CD14-positive monocyte (primary cell): ENCODE results near the gene IQCN. TPM values are rescaled to one million over a fixed set of nuclear protein-coding genes. Genes with fewer than 3 reads are reported as not detected.

Experiments used
- DNase-seq, 3 donors: peaks; one replicate each; pipeline ENCODE4 v3.0.0-alpha.2; 2011 to 2022
- H2AFZ ChIP-seq: 2 replicates; pipeline ENCODE4 v1.6.0; 2012; ENCODE audit warnings: mild to moderate bottlenecking, low read depth, low read length, inconsistent platforms; ENCODE audit not compliant: insufficient read depth, poor library complexity, severe bottlenecking
- H3K27ac ChIP-seq, 2 donors: 1 replicate in 1 of 2; 2 replicates in 1 of 2; pipeline ENCODE4 v1.5.1; 2012 to 2013; ENCODE audit warnings: low read length in 2 of 2, control low read depth in 1 of 2, inconsistent platforms in 1 of 2, low read depth in 1 of 2, mild to moderate bottlenecking in 1 of 2
- H3K27me3 ChIP-seq, 2 donors: one replicate each; pipeline versions ENCODE4 v1.6.0 to v1.6.1; 2011 to 2013; ENCODE audit warnings: low read length in 2 of 2; ENCODE audit not compliant: control insufficient read depth in 2 of 2, insufficient read depth in 2 of 2
- H3K36me3 ChIP-seq, 2 donors: replicated peaks in 1 of 2; 1 replicate in 1 of 2; 2 replicates in 1 of 2; pipeline versions ENCODE4 v1.5.1 to v1.6.1; 2012 to 2013; ENCODE audit warnings: low read length in 2 of 2, control low read depth in 1 of 2, inconsistent platforms in 1 of 2, mild to moderate bottlenecking in 1 of 2; ENCODE audit not compliant: insufficient read depth in 2 of 2, control insufficient read depth in 1 of 2
- H3K4me1 ChIP-seq, 2 donors: 1 replicate in 1 of 2; 2 replicates in 1 of 2; pipeline versions ENCODE4 v1.5.1 to v1.6.1; 2012 to 2013; ENCODE audit warnings: low read length in 2 of 2, control low read depth in 1 of 2, inconsistent platforms in 1 of 2, mild to moderate bottlenecking in 1 of 2, moderate library complexity in 1 of 2; ENCODE audit not compliant: insufficient read depth in 2 of 2, control insufficient read depth in 1 of 2
- H3K4me2 ChIP-seq: replicated peaks from 2 replicates; pipeline ENCODE3; 2012; ENCODE audit warnings: low read length, moderate library complexity, mild to moderate bottlenecking; ENCODE audit not compliant: poor library complexity, severe bottlenecking; ENCODE audit errors: extremely low read depth
- H3K4me3 ChIP-seq, 3 experiments: fragments of 200-600 bp in 1 of 3; sonication (generic) in 1 of 3; replicated peaks in 1 of 3; 1 replicate in 2 of 3; 2 replicates in 1 of 3; pipeline ENCODE4 v1.5.1; 2011 to 2013; ENCODE audit warnings: low read length in 3 of 3, mild to moderate bottlenecking in 3 of 3, control low read depth in 2 of 3, low read depth in 2 of 3, inconsistent platforms in 1 of 3, moderate library complexity in 1 of 3
- H3K79me2 ChIP-seq: 2 replicates; pipeline ENCODE4 v1.6.0; 2012; ENCODE audit warnings: mild to moderate bottlenecking, control low read depth, inconsistent platforms, low read length, moderate library complexity; ENCODE audit not compliant: insufficient read depth
- H3K9ac ChIP-seq: 2 replicates; pipeline ENCODE4 v1.6.0; 2017; ENCODE audit warnings: low read length, mild to moderate bottlenecking; ENCODE audit not compliant: insufficient read depth, poor library complexity, severe bottlenecking
- H3K9me3 ChIP-seq, 2 donors: replicated peaks in 1 of 2; 1 replicate in 1 of 2; 2 replicates in 1 of 2; pipeline versions ENCODE4 v1.5.1 to v1.6.1; 2012 to 2013; ENCODE audit warnings: low read length in 2 of 2, control low read depth in 1 of 2; ENCODE audit not compliant: control insufficient read depth in 1 of 2, insufficient read depth in 1 of 2
- H4K20me1 ChIP-seq: 2 replicates; pipeline ENCODE4 v1.6.0; 2012; ENCODE audit warnings: mild to moderate bottlenecking, low read length, control low read depth, moderate library complexity; ENCODE audit not compliant: insufficient read depth
- H3K27ac Mint-ChIP-seq, 7 donors: one replicate each; pipeline ENCODE4 v1.8.0; 2020; ENCODE audit warnings: mild to moderate bottlenecking in 7 of 7, mixed read lengths in 7 of 7, moderate library complexity in 6 of 7, inconsistent platforms in 2 of 7
- H3K27me3 Mint-ChIP-seq, 3 donors: one replicate each; pipeline ENCODE4 v1.8.0; 2021 to 2022; ENCODE audit warnings: low read depth in 3 of 3, mild to moderate bottlenecking in 3 of 3, mixed read lengths in 3 of 3, moderate library complexity in 3 of 3, inconsistent platforms in 1 of 3
- H3K36me3 Mint-ChIP-seq, 2 donors: one replicate each; pipeline ENCODE4 v1.8.0; 2020; ENCODE audit warnings: mixed read lengths in 2 of 2, inconsistent platforms in 1 of 2, mild to moderate bottlenecking in 1 of 2
- H3K4me1 Mint-ChIP-seq: one replicate; pipeline ENCODE4 v1.8.0; 2020; ENCODE audit warnings: mild to moderate bottlenecking, mixed read lengths
- H3K4me3 Mint-ChIP-seq, 2 donors: one replicate each; pipeline ENCODE4 v1.8.0; 2020; ENCODE audit warnings: mild to moderate bottlenecking in 2 of 2, mixed read lengths in 2 of 2, moderate library complexity in 1 of 2
- H3K9me3 Mint-ChIP-seq, 7 donors: one replicate each; pipeline ENCODE4 v1.8.0; 2020 to 2022; ENCODE audit warnings: mixed read lengths in 7 of 7, mild to moderate bottlenecking in 6 of 7, moderate library complexity in 6 of 7, inconsistent platforms in 2 of 7
- CTCF ChIP-seq: fragments of 200-600 bp; IDR thresholded peaks from one replicate; pipeline ENCODE4 v1.8.0; 2022; ENCODE audit warnings: antibody characterized with exemption, mild to moderate bottlenecking
- WGBS: methylation state at CpG from one replicate; pipeline ENCODE4 v1.1.5; 2013; ENCODE audit warnings: missing lambda C conversion rate; ENCODE audit not compliant: insufficient coverage; 5-methylcytosine and 5-hydroxymethylcytosine counted together
- intact Hi-C, 2 donors: fragments of 100-400 bp; cut with micrococcal nuclease; formaldehyde crosslinking; loops; one replicate each; pipeline versions ENCODE4 v1.15.0 to v1.15.1; 2023
- polyA plus RNA-seq, 3 donors: library from polyadenylated mRNA; depleted of rRNA in 1 of 3; unstranded in 2 of 3; stranded (reverse) in 1 of 3; fragments of 300-500 nt in 2 of 3; fragments of >200 nt in 1 of 3; fragmentation: Illumina TruSeq in 2 of 3; gene quantifications; 1 replicate in 2 of 3; 2 replicates in 1 of 3; pipeline ENCODE4 v1.2.3, GENCODE V29; 2012 to 2021

The IQCN gene
- polyA plus RNA-seq, 3 donors = 6.9 TPM; not detected in 2

- H3K4me2 ChIP-seq = no peak overlapping the region
- DNase-seq = no peak
- H3K27me3 Mint-ChIP-seq = no peaks in the 10 kb centered on the region
- no peaks in the 10 kb centered on the region for H3K9me3 Mint-ChIP-seq
- H3K27ac Mint-ChIP-seq = peak overlapping the region in 1 of 7 donors; percentile 26
- H3K9me3 ChIP-seq = no peaks in the 10 kb centered on the region
- H3K27me3 ChIP-seq = no peaks in the 10 kb centered on the region
- no peak for TF ChIP-seq CTCF
- intact Hi-C loops = no loop called here
- no peak overlapping the region for H3K27ac ChIP-seq
- H3K4me1 ChIP-seq = peaks cover 1% of the 10 kb centered on the region in 2 donors
- no peak overlapping the region for H3K4me3 Mint-ChIP-seq
- H3K4me3 ChIP-seq = no peak overlapping the region
- H3K36me3 Mint-ChIP-seq = peaks cover 51 to 75% of the 10 kb centered on the region in 2 donors
- WGBS = 91% methylated on average over 21 of the region's 22 CpGs
- H2AFZ ChIP-seq = no peak overlapping the region
- no peaks in the 10 kb centered on the region for H4K20me1 ChIP-seq
- H3K4me1 Mint-ChIP-seq = peaks cover 3% of the 10 kb centered on the region
- H3K36me3 ChIP-seq = peaks cover 47 to 79% of the 10 kb centered on the region in 2 donors
- peaks cover 35% of the 10 kb centered on the region for H3K79me2 ChIP-seq
- H3K9ac ChIP-seq = no peak overlapping the region
These were observed 37.3 kb upstream of the IQCN start for GRCh38 chr19:18311502-18312091.

DNA sequence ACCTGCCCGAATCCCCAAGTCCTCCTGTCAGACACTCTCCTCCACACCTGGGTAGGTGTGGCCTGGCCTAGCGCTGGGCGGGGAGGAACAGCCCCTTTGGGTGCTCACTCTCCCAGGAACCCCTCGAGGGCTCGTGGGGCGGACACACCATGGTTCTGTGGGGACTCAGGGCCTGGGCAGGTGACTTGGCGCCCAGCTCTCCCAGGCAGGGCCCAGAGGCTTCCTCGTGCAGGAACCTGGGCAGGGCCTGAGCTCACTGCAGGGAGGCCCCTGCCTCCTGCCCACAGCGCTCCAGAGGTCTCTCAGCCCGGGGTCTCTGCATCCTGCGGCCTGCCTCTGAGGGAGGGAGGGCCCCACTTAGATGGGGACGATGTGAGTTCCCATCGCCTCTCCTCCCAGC, 36.7 kb upstream of the IQCN start:
- no peak overlapping the region for H3K27ac ChIP-seq
- peaks cover 0 to under 1% of the 10 kb centered on the region in 2 donors for H3K4me1 ChIP-seq
- no peak for TF ChIP-seq CTCF
- peaks cover 52 to 84% of the 10 kb centered on the region in 2 donors for H3K36me3 ChIP-seq
- Mint-ChIP-seq H3K9me3 (no peaks in the 10 kb centered on the region), H3K4me1 (peaks cover under 1% of the 10 kb centered on the region), H3K27ac (peak overlapping the region in 1 of 7 donors; percentile 78), H3K36me3 (peaks cover 49 to 76% of the 10 kb centered on the region in 2 donors), H3K4me3 (no peak overlapping the region), H3K27me3 (no peaks in the 10 kb centered on the region)
- 91% methylated on average over 12 of the region's 13 CpGs for WGBS
- H3K9ac ChIP-seq = no peak overlapping the region
- no peak overlapping the region for H3K4me3 ChIP-seq
- H3K79me2 ChIP-seq = peaks cover 30% of the 10 kb centered on the region
- intact Hi-C loops = no loop called here
- no peaks in the 10 kb centered on the region for H4K20me1 ChIP-seq
- no peaks in the 10 kb centered on the region for H3K9me3 ChIP-seq
- H2AFZ ChIP-seq = no peak overlapping the region
- no peaks in the 10 kb centered on the region for H3K27me3 ChIP-seq
- no peak for DNase-seq
- H3K4me2 ChIP-seq = no peak overlapping the region
